ENCODE results near the gene COL24A1. TPM values are rescaled to one million over a fixed set of nuclear protein-coding genes. Genes with fewer than 3 reads are reported as not detected.
"Not testable (repeated sequence)": the region's sequence is repeated elsewhere in the genome, so short reads cannot be mapped to it uniquely, and the experiment has no call there.

COL24A1 gene
- total RNA-seq, 1 experiment from 2014 or later = 0.30 TPM

DNA sequence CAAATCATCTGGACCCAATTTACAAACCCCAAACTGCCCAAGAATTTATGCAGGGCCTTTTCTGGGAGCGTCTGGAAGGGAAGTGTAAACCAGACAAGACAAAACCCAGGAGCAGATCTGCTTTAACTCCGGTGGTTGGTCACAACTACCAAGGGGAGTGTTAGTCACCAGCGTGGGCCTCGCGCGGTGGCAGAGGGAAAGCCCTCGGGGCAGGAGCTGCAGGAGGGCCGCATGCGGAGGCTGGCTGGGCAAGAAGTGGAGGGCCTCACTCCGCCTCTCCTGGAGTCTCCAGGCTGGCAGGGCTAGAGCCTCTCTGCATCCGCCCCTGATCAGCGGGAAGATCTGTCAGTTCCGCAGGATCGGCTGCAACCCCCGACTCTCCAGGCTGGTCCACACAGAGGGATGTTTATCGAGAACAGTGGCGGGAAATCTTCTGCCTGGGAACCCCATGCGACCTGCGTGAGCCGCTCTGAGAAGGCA is 2.0 kb downstream of the COL24A1 start:
- DNase-seq (ENCODE audit: extremely low read depth, low read depth) = no peak

DNA sequence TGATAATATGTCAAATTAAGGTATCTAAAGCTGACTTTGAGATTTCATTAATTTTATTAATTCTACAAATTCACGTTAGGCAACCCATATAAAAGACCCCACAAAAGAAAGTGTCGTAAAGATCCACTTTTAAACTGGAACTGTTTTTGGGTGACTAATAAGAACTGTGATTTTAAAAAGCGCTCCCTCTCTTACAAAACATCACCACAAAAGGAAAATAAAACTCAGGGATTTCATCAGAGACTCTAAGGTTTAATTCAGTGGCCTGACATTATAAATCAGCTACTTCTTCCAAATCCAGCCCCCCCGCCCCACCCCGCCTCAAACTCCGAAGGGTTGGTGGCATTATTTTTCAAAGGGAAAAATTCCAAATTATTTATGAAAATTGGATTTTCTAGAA is 2.7 kb downstream of the COL24A1 start:
- DNase-seq (ENCODE audit: extremely low read depth, low read depth) = no peak

DNA sequence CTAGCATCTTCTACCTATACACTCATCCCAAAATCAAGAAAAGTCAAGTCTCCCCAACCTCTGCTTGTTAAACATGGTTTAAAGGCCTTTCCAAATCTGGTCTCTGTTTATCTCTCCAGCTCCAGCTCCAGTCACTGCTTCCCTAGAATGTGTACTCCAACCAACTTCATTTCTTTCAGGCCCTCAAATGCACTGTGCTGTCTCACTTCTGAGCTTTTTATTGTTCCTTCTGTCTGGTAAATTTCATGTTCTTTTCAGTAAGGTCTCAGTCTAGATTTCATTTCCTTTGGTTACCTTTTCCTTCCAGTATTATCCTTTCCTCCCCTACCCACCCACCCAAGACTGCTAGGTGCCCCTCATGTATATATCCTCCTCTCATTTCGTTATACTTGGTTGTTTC is 3.7 kb downstream of the COL24A1 start:
- DNase-seq (ENCODE audit: extremely low read depth, low read depth) = no peak

DNA sequence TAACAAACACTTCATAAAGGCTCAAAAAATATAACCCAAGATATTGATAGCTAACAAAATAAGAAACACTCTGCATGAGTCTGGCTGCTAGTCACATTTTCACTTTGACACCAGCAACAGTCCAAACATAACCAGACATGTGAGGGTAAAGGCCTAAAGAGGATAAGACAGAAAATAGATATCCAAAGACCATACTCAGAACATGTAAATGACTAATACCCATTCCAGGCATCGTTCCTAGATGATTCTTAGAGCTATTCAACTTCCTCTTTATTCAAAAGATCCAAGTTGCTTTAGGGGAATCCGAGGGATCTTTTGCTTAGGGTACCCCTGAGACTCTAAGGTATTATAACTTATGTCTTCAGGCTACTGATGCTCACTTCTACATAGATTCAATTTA is 5.1 kb downstream of the COL24A1 start:
- DNase-seq (ENCODE audit: extremely low read depth, low read depth) = no peak

DNA sequence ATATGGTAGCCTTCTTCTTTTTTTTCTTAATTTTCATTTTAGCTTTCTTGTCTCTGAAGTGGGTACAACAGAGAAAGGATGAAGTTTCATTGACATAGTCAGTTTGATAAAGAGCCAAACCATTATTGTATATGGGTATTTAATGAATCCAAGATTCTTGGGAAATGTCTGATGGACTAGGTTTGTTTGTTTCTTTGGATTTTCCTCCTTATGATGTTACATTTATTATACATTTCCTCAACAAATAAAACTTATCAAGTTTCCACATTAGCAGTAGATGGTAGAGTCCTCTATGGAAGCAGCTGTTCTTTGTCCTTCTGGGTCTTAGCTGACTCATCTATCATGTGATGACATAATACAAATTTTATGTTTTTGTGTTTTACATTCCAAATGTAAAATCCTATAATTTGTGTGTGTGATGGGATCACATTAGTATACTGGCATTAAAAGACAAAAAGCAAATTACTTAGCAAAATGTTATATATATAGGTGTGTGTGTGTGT is 6.0 kb downstream of the COL24A1 start:
- DNase-seq (ENCODE audit: extremely low read depth, low read depth) = no peak

DNA sequence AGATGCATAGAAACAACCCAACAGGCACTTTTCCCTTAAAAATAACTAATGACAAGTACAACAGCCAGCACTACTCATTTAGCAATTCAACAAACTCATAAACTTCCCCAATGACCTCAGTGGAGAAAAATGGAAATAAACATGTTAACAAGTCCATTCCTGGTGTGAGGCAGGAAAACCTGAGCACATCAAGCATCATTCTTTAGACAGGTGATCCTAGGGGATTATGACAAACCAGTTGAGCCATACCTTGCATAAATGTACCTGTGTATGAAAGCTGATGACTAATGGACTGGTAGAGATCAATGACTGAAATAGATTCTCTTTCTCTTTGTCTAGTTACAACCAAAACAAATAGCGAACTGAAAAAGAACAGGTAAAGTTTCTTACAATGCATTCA is 7.0 kb downstream of the COL24A1 start:
- DNase-seq (ENCODE audit: extremely low read depth, low read depth) = no peak

DNA sequence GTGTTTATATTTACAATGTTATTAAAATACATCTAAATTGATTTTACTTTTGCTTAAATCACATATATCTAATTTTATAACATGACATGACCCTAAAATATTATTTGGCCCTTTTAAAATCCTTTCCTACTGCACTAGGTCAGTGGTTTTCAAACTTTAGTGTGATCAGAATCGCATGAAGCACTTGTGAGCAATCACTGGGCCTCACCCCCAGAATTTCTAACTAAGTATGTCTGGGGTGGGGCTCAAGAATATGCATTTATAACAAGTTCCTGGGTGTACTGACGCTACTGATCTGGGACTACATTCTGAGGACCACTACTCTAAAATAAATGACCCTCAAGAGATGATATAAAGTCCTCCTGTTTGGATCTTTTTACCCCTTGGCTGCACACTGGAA is 8.8 kb downstream of the COL24A1 start:
- no peak for DNase-seq (ENCODE audit: extremely low read depth, low read depth)

DNA sequence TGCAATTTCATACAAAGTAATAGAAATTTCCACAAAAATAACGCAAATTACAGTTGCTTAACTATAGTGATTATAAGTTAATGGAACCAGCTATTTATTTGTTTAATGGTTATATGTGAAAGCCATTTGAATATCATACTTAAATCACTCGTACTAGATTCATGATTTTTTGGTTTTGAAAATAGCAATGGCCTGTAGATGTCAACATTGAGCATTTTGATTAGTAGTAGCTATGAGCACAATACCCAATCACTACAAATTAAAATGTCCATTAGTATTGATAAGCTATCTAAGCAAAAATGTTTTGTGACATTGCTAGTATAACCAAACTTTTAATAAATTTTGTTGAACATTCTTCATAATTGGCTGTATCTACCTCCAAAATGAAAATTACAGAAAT is 10.0 kb downstream of the COL24A1 start:
- no peak for DNase-seq (ENCODE audit: extremely low read depth, low read depth)

DNA sequence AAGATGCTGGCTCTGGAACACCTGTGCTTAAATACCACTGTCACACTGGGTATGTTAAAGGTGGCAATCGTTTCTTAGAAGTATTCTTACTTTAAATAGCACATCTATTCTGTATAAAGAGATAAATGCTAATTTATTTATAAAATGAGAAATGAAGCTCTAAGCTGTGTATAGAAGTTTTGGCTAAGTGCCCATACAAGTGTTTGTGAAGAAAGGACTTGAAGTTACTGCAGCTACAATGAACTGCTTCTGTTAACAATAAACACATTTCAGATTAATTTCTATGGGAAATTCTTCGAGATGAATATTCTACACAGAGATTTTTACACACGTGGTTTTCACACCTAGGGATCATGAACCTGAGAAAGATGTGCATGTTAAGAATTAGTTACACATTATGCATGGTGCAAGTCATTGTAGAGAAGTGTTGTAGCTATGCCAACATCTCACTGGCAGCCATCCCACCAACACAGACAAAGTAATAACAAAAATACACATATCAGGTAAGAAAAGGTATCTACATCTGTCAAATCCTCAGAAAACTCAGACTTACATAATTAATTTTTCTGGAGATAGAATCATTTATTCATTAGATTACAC is 16.2 kb downstream of the COL24A1 start:
- no peak for DNase-seq (ENCODE audit: extremely low read depth, low read depth)

DNA sequence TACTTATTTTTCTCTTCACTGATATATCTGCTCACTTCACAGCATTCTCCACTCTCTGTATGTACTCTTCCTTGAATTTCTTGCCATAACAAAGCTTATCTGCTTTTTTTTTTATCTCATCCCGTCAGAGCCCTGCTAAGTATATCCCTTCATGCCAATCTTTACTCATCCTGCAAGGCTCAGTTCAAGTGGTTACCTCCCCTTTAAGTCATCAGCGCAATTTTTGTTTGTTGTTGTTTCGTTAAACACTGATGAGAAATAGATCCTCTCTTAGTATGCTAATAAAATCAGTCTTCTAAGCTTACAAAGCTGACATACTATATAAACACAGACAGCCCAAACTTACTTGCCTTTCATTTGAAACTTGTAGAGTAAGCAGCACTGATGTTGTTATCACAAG is 17.8 kb downstream of the COL24A1 start:
- no peak for DNase-seq (ENCODE audit: extremely low read depth, low read depth)

DNA sequence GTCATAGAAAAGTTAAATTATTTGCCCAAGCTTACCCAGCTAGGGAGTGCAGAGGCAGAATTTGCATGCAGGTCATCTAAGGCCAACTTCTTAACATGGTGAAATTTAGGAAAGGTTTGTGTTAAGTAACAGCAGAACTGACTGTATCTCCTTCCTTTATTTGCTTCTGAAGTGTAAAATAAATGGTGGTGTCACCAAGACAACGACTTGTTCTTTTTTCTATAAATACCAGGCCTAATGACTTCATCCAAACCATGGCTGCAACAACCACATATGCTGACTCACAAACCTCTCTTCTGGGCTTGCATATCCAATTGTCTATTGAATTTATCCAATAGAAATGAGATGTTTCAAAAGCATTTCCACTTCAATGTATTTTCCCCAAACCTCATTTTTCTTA is 19.1 kb downstream of the COL24A1 start:
- DNase-seq (ENCODE audit: extremely low read depth, low read depth) = no peak

DNA sequence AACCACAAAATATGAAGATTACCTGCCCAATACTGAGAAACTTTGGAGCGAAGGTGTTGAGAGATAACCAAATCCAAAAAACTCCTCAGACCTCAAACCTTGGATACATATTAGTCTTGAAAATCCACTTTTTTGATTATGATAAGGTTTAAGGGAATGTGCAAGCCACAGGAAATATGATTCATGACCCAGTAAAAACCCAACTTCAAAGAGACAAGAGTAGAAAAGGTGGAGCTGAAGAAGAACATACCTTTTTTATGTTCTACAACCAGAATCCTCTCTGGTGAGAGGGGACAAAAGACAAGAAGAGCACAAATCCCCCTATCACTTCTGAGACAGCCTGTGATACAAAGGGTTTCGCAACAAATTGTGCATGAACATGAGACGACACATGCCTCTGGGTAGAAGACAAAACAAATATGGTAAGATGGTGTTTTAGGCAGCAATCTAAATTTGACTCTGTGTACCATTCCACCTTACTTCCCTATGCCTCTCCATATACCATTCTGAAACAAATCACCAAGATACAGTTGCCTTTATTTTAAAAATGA is 37.3 kb downstream of the COL24A1 start:
- DNase-seq (ENCODE audit: extremely low read depth, low read depth) = no peak

DNA sequence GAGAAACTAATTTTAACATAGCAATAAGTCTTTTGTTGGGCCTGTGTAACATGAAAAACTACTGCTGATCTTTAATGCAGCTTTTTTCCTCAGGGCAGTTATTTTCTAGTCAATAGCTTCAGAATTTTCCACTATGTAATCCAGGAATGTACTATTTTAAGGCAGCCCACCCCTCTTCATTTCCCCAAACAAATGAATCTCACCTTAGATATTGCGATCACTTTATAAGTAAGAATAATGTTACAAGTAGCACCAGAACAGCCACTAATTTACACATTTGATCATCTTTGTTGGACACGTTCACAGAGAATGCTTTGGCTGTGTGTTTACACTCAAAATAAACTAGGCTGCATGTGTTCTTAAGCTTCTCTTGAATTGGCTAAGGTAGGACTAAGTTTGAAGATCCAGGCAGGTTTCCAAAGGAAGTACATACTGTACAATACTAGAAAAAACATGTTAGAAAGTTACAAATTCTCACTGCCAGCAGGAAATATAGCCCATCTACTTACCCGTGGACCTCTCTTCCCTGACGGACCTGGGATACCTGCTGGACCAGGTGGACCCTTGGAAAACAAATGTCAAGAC is 41.7 kb downstream of the COL24A1 start:
- DNase-seq (ENCODE audit: extremely low read depth, low read depth) = no peak

DNA sequence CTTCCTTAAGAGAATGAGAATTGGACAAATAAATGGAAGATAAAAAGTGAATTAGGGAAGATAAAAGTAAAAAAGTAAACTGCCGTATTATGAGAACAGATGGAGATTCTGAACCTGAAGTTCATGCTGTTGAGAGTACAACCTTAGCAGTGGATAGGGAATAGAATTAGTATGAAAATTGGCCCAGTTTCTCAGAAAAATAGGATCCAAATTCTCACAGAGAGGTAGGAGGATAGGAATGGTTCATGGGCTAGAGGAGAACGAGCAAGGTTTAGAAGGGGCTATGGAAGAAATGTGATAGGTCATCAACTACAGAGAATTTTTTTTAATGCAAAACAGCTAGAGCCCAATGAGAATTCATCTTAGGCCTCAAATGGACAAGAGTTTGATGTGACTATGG is 42.3 kb downstream of the COL24A1 start:
- no peak for DNase-seq (ENCODE audit: extremely low read depth, low read depth)

DNA sequence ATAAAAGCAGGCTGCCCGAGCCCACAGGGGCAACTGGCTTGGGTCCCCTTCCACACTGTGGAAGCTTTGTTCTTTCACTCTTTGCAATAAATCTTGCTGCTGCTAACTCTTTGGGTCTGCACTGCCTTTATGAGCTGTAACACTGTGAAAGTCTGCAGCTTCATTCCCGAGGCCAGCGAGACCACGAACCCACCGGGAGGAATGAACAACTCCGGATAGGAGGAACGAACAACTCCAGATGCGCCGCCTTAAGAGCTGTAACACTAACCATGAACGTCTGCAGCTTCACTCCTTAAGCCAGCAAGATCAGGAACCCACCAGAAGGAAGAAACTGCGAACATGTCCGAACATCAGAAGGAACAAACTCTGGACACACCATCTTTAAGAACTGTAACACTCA is 45.0 kb downstream of the COL24A1 start:
- DNase-seq (ENCODE audit: extremely low read depth, low read depth) = not testable (repeated sequence)

DNA sequence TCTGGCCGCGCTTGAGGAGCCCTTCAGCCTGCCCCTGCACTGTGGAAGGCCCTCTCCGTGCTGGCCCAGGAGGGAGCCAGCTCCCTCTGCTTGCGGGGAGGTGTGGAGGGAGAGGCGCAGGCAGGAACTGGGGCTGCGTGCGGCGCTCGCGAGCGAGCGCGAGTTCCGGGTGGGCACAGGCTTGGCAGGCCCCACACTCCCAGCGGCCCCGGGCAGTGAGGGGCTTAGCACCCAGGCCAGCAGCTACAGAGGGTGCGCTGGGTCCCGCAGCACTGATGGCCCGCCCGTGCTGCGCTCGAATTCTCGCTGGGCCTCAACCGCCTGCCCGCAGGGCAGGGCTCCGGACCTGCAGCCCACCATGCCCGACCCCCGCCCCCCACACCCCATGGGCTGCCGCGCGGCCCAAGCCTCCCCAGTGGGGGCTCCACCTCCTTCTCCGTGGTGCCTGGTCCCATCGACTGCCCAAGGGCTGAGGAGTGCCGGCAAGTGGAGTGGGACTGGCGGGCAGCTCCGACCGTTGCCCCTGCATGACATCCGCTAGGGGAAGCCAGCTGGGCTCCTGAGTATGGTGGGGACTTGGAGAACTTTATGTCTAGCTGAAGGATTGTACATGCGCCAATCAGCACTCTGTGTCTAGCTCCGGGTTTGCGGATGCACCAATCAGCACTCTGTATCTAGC is 46.0 kb downstream of the COL24A1 start:
- no peak for DNase-seq (ENCODE audit: extremely low read depth, low read depth)

DNA sequence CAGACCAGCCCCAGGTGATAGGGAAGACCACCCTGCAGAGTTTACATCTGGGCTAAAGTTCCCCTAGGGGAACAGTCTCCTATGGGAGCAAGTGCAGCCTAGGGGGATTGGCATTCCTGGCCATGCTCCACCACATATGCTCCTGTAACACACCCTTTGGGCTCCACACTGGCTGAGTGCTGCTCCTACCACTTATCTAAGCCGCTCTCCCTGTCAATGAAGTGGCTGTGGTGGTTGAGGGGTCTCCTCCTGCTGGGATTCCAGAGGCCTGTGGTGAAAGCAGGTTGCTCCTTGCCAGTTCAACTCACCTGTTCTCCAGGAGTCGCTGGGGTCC is 51.1 kb downstream of the COL24A1 start:
- no peak for DNase-seq (ENCODE audit: extremely low read depth, low read depth)

DNA sequence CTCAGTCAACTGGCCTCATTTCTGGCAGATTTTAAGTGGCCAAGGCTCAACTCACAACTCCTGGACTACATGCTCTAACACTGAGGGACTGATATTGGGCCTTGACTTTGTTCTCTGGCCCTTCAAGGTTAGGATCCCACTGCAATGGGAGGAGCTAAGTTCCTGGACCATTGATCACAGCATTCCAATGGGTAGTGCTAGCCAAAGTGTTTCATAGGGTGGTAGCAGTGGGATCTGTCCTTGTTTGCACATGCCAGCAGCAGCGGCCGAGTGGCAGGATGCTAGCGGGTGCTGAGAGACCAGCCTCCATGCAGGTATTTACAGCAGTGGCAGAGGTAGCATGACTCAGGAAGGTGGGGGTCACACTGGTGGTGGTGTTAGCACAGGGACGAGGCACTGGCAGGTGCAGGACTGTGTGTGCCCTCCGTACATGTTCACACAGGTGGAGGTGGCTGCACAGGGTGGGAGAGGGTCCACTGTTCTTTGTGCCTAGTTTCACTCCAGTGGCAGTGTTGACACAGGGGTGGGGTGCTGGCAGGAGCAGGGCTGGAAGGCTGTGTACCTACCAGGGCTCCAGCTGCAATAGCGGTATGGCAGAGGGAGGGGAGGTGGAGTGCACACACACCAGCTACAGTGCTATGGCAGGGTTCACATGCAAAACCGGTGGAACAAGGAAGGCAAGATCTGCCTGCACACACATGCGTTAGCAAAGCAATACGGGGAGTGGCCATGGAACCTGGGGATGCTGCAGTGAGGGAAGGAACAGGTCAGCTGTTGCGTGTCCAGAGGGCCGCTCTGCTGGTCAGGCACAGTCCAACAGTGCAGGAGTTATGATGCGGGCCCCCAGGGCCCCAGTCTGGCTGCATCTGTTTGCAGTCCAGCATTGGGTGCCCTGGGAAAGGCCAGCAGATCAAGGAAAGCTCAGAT is 51.7 kb downstream of the COL24A1 start:
- DNase-seq (ENCODE audit: extremely low read depth, low read depth) = no peak

DNA sequence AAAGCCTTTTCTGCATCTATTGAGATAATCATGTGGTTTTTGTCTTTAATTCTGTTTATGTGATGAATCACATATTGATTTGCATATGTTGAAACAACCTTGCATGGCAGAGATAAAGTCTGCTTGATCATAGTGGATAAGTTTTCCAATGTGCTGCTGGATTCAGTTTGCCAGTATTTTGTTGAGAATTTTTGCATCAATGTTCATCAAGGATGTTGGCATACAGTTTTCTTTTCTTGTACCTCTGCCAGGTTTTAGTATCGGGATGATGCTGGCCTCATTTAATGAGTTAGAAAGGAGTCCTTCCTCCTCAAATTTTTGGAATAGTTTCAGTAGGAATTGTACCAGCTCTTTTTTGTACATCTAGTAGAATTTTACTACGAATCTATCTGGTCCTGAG is 55.0 kb downstream of the COL24A1 start:
- no peak for DNase-seq (ENCODE audit: extremely low read depth, low read depth)

DNA sequence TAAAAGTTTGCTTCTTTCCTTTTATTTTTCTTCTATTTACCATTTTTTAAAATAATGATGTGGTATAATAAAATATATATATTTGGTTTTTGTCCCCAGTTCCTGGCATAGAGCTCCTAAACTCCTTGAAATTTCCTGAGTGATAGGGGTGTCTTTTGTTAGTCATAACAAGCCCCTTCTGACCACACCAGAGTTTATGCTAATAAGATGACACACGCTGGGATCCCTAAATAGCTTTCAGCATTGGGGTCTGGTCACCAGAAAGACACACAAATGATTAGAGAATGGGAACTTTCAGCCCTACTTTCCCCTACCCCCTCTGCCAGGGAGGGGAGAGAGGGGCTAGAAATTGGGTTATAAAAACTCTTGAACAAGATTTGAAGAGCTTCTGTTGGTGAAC is 56.2 kb downstream of the COL24A1 start:
- no peak for DNase-seq (ENCODE audit: extremely low read depth, low read depth)

DNA sequence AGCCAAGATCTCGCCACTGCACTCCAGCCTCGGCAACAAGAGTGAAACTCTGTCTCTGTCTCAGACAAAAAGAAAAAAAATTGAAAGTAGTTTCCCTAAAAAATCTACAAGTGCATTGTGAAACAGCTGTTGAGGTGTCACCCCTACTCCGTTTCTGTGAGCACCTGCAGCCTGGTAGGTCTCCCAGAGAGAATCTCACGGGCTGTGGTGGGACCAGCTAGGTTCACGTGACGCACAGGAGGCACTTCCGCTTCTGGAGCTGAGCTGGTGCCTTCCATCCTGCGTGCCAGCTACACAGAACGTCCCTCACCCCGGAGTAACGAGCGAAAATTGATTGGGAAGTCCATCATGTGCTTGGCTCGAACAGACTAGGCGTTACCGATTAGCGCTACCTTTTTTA is 66.8 kb downstream of the COL24A1 start:
- no peak for DNase-seq (ENCODE audit: extremely low read depth, low read depth)

Measured in NCI-H460 (cell line).